ENCODE measurements around the gene MAGEA2. TPM values are rescaled to one million over a fixed set of nuclear protein-coding genes. Genes with fewer than 3 reads are reported as not detected.
"Not testable (repeated sequence)": the region's sequence is repeated elsewhere in the genome, so short reads cannot be mapped to it uniquely, and the experiment has no call there.

Gene MAGEA2
- total RNA-seq, 2 donors from 2014 or later, result not detected

- no peaks in the 10 kb centered on the region for H3K27me3 ChIP-seq
- H3K36me3 ChIP-seq, result no peaks in the 10 kb centered on the region
- no peaks in the 10 kb centered on the region for H3K9me3 ChIP-seq
- no peaks in the 10 kb centered on the region for H3K4me1 ChIP-seq
- TF ChIP-seq CTCF (IDR thresholded peaks at IDR 0.05), result no peak
- H3K27ac ChIP-seq, result no peak overlapping the region
- no peak overlapping the region for H3K4me3 ChIP-seq
- DNase-seq (ENCODE audit: low spot score), result peak; percentile 49
These were observed 28.2 kb downstream of the MAGEA2 start for GRCh38 chrX:152725409-152725808.

- not testable (repeated sequence) for DNase-seq (ENCODE audit: low spot score); H3K27me3 ChIP-seq; H3K36me3 ChIP-seq; H3K27ac ChIP-seq; H3K4me1 ChIP-seq; H3K9me3 ChIP-seq; H3K4me3 ChIP-seq
These were observed 39.5 kb downstream of the MAGEA2 start, which contains the start of gene MAGEA2B for GRCh38 chrX:152713815-152714787. MAGEA2B (plus strand) TSS chrX:152714628; CDS start chrX:152717107, 2,479 bp downstream.

GRCh38 chrX:152713195-152713594 lies 40.4 kb downstream of the MAGEA2 start:
- H3K4me1 ChIP-seq; H3K27me3 ChIP-seq; H3K27ac ChIP-seq; H3K4me3 ChIP-seq; H3K36me3 ChIP-seq; DNase-seq (ENCODE audit: low spot score); H3K9me3 ChIP-seq: not testable (repeated sequence)

GRCh38 chrX:152709173-152709572 lies 44.5 kb downstream of the MAGEA2 start, which contains the start of gene CSAG2:
CSAG2 (minus strand) TSS chrX:152709273; CDS start chrX:152709112, 161 bp downstream.
- H3K9me3 ChIP-seq; H3K4me1 ChIP-seq; H3K27me3 ChIP-seq; DNase-seq (ENCODE audit: low spot score); H3K36me3 ChIP-seq; H3K27ac ChIP-seq; H3K4me3 ChIP-seq: not testable (repeated sequence)

- not testable (repeated sequence) for H3K36me3 ChIP-seq; H3K4me3 ChIP-seq; H3K4me1 ChIP-seq; H3K27me3 ChIP-seq; DNase-seq (ENCODE audit: low spot score); H3K9me3 ChIP-seq; H3K27ac ChIP-seq
These were observed 47.1 kb downstream of the MAGEA2 start for GRCh38 chrX:152706500-152706899.

- H3K4me1 ChIP-seq, H3K9me3 ChIP-seq, H3K27me3 ChIP-seq, H3K4me3 ChIP-seq, H3K36me3 ChIP-seq, H3K27ac ChIP-seq: not testable (repeated sequence)
- DNase-seq (ENCODE audit: low spot score), result peak; percentile 54
These were observed 53.3 kb downstream of the MAGEA2 start for GRCh38 chrX:152700390-152700789.

Other genes with a start within 250 kb of the MAGEA2 start
- under 1 TPM in 1 of 2 donors, not detected in 1; 0.04 TPM for gene GABRQ, start 115.9 kb downstream of the MAGEA2 start, total RNA-seq
- not detected for gene MAGEA3, start 55.0 kb downstream of the MAGEA2 start, total RNA-seq
- not detected for gene CSAG2, start 44.6 kb downstream of the MAGEA2 start, total RNA-seq
- gene MAGEA2B, start 39.2 kb downstream of the MAGEA2 start, total RNA-seq, result not detected
- not detected for gene CSAG1, start 20.1 kb downstream of the MAGEA2 start, total RNA-seq
- gene MAGEA12, start 20.1 kb downstream of the MAGEA2 start, total RNA-seq, result not detected
- gene CSAG3, start 5.4 kb upstream of the MAGEA2 start, total RNA-seq, result not detected
- not detected for gene MAGEA6, start 15.8 kb upstream of the MAGEA2 start, total RNA-seq
- gene CETN2, start 76.9 kb upstream of the MAGEA2 start, total RNA-seq, result 10 to 100 TPM; 23.3 to 23.5 TPM
- 10 to 100 TPM; 14.1 to 28.1 TPM for gene NSDHL, start 77.2 kb upstream of the MAGEA2 start, total RNA-seq
- 1 to 10 TPM; 1.3 to 2.0 TPM for gene ZNF185, start 144.2 kb upstream of the MAGEA2 start, total RNA-seq
- gene PNMA5, start 240.3 kb upstream of the MAGEA2 start, total RNA-seq, result not detected